OCI-LY3 (cell line): Measurements from ENCODE around the gene CHD6.

ENCODE experiments used
- H2AFZ ChIP-seq: fragments of 200-600, 300-600 bp; shearing (Covaris generic); 2 replicates; pipeline ENCODE4 v1.6.0; 2014; ENCODE audit warnings: antibody characterized with exemption, low read depth, low read length
- H3K27ac ChIP-seq: fragments of 200-600, 300-600 bp; sonication (generic); 2 replicates; pipeline ENCODE4 v1.5.1; 2014; ENCODE audit warnings: mild to moderate bottlenecking, low read length, moderate library complexity, mixed read lengths
- H3K27me3 ChIP-seq: fragments of 200-600, 300-600 bp; sonication (generic); 2 replicates; pipeline ENCODE4 v1.6.1; 2014; ENCODE audit warnings: low read depth, low read length, mixed read lengths
- H3K36me3 ChIP-seq: fragments of 200-600, 300-600 bp; sonication (generic); replicated peaks from 2 replicates; pipeline ENCODE3; 2014; ENCODE audit warnings: low read depth, low read length, mixed read lengths
- H3K4me1 ChIP-seq: fragments of 300-600, 200-600 bp; sonication (generic); 2 replicates; pipeline ENCODE4 v1.6.1; 2014; ENCODE audit warnings: low read length, mixed read lengths
- H3K4me2 ChIP-seq: fragments of 200-600, 300-600 bp; sonication (generic); 2 replicates; pipeline ENCODE4 v1.6.1; 2014; ENCODE audit warnings: low read length, mixed read lengths
- H3K4me3 ChIP-seq: fragments of 300-600, 200-600 bp; sonication (generic); 2 replicates; pipeline ENCODE4 v1.5.1; 2014; ENCODE audit warnings: antibody characterized with exemption, mild to moderate bottlenecking, low read length, moderate library complexity
- H3K79me2 ChIP-seq: fragments of 300-600, 200-600 bp; shearing (Covaris generic); 2 replicates; pipeline ENCODE4 v1.6.1; 2014; ENCODE audit warnings: mild to moderate bottlenecking, low read length, mixed read lengths
- H3K9ac ChIP-seq: fragments of 300-600, 200-600 bp; shearing (Covaris generic); 2 replicates; pipeline ENCODE4 v1.6.0; 2014; ENCODE audit warnings: mild to moderate bottlenecking, low read length, moderate library complexity
- H3K9me3 ChIP-seq: fragments of 200-600, 300-600 bp; shearing (Covaris generic); 2 replicates; pipeline ENCODE4 v1.6.1; 2014; ENCODE audit warnings: low read length, mixed read lengths; ENCODE audit not compliant: insufficient read depth
- H4K20me1 ChIP-seq: fragments of 200-600, 300-600 bp; sonication (generic); 2 replicates; pipeline ENCODE4 v1.6.1; 2016; ENCODE audit warnings: low read length, mixed read lengths; ENCODE audit not compliant: insufficient read depth
- EZH2phosphoT487 ChIP-seq: fragments of 200-600 bp; shearing (Covaris generic); IDR thresholded peaks from 2 replicates; pipeline ENCODE4 v1.6.1; 2018; ENCODE audit warnings: antibody characterized with exemption, mixed run types, low read depth
- TF ChIP-seq, protein P1 (sequence below): fragments of 200-600, 300-600 bp; sonication (generic); IDR thresholded peaks from 2 replicates; pipeline ENCODE4 v1.5.1; 2014; ENCODE audit warnings: antibody characterized with exemption, low read length, low read depth

CHD6 gene

DNA sequence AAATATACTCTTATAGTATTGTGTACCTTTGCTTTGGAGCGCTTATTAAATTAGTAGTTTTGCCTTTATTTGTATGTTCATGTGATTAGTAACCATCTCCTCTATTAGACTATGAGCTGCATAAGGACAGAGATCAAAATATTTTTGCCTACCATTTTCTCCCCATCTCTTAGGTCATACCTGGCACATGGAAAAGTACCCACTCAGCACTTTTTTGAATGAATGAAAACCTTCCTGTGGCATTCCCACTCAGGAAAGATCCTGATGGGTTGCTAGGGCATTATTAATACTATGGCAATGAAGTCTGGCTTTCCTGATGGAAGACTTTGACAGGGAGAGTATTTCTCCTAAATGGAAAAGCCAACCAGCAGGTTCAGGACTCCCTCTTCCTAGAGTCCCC, 20.3 kb upstream of the CHD6 start:
- H3K36me3 ChIP-seq = no peaks in the 10 kb centered on the region
- H3K27me3 ChIP-seq = peaks cover 34% of the 10 kb centered on the region
- no peak overlapping the region for H3K9ac ChIP-seq
- no peak overlapping the region for H3K4me3 ChIP-seq
- no peak overlapping the region for H3K4me2 ChIP-seq
- no peaks in the 10 kb centered on the region for H3K9me3 ChIP-seq
- H3K4me1 ChIP-seq = peaks cover 17% of the 10 kb centered on the region
- no peaks in the 10 kb centered on the region for H4K20me1 ChIP-seq
- no peak overlapping the region for H2AFZ ChIP-seq
- H3K79me2 ChIP-seq = no peaks in the 10 kb centered on the region
- TF ChIP-seq EZH2phosphoT487 = no peak
- TF ChIP-seq, protein P1, sequence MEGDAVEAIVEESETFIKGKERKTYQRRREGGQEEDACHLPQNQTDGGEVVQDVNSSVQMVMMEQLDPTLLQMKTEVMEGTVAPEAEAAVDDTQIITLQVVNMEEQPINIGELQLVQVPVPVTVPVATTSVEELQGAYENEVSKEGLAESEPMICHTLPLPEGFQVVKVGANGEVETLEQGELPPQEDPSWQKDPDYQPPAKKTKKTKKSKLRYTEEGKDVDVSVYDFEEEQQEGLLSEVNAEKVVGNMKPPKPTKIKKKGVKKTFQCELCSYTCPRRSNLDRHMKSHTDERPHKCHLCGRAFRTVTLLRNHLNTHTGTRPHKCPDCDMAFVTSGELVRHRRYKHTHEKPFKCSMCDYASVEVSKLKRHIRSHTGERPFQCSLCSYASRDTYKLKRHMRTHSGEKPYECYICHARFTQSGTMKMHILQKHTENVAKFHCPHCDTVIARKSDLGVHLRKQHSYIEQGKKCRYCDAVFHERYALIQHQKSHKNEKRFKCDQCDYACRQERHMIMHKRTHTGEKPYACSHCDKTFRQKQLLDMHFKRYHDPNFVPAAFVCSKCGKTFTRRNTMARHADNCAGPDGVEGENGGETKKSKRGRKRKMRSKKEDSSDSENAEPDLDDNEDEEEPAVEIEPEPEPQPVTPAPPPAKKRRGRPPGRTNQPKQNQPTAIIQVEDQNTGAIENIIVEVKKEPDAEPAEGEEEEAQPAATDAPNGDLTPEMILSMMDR = no peak
- H3K27ac ChIP-seq = no peak overlapping the region

DNA sequence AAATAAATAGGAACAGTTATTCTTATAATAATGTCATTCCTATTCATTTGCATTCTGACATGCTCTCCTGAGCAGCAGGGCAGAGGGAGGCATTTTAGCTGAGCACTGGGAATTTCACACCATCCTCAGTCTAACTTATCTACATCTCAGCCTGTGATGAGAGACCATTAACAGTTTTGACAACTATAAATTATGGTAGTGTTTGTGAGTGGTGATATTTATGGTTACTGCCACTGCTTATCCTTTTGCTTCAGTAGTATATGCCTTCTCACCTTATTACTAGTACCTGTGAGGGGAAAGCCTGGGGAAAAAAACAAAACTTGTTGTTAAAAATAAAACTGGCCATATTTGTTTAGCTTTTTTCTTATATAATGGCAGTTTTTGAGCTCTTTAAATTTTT, 17.0 kb upstream of the CHD6 start:
- H3K79me2 ChIP-seq = no peaks in the 10 kb centered on the region
- peaks cover 10% of the 10 kb centered on the region for H3K4me1 ChIP-seq
- no peak overlapping the region for H3K4me3 ChIP-seq
- H3K36me3 ChIP-seq = no peaks in the 10 kb centered on the region
- no peak overlapping the region for H2AFZ ChIP-seq
- H3K4me2 ChIP-seq = no peak overlapping the region
- H4K20me1 ChIP-seq = no peaks in the 10 kb centered on the region
- no peak for TF ChIP-seq EZH2phosphoT487
- TF ChIP-seq, protein P1 = no peak
- H3K27me3 ChIP-seq = peaks cover 34% of the 10 kb centered on the region
- no peak overlapping the region for H3K27ac ChIP-seq
- H3K9ac ChIP-seq = no peak overlapping the region
- H3K9me3 ChIP-seq = no peaks in the 10 kb centered on the region

DNA sequence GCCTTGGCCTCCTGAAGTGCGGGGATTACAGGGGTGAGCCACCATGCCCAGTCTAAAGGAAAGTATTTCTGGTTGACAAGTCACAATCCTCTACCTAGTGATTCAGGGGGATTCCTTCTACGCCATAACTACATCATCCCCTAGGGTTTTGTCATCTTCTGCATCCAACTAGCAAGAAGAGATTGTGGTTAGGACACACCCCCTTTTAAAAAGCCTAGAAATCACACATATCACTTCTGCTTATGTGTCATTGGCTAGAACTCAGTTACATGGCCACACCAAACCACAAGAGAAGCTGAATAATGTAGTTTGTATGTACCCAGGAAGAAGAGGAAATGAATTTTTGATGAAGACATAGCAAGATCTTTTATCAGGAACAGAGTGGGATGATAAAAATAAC, 14.7 kb upstream of the CHD6 start:
- no peak overlapping the region for H3K4me3 ChIP-seq
- TF ChIP-seq, protein P1 = no peak
- TF ChIP-seq EZH2phosphoT487 = no peak
- no peak overlapping the region for H3K9ac ChIP-seq
- H4K20me1 ChIP-seq = no peaks in the 10 kb centered on the region
- H3K4me2 ChIP-seq = no peak overlapping the region
- no peak overlapping the region for H2AFZ ChIP-seq
- no peaks in the 10 kb centered on the region for H3K79me2 ChIP-seq
- no peak overlapping the region for H3K27ac ChIP-seq
- H3K36me3 ChIP-seq = no peaks in the 10 kb centered on the region
- H3K9me3 ChIP-seq = no peaks in the 10 kb centered on the region
- H3K4me1 ChIP-seq = peaks cover 10% of the 10 kb centered on the region
- peaks cover 14% of the 10 kb centered on the region for H3K27me3 ChIP-seq

DNA sequence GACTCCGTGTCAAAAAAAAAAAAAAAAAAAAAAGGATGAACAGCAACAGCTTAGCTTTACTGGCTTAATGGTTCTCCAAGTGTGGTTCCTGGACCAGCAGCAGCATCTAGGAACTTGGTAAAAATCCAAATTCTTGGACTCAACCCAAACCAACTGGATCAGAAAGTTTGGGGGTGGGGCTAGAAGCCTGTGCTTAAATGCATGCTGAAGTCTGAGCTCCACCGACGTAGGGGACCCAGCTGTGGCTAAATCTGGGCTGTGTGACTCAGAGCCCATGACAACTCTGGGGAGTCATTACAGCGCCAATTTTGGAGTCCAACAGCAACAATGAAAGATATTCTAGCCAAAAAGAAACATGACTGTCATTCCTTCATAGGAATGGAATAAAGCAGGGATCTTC, 13.6 kb upstream of the CHD6 start:
- H4K20me1 ChIP-seq = no peaks in the 10 kb centered on the region

More for the DNA sequence above, 13.6 kb upstream of the CHD6 start:
- peaks cover 8% of the 10 kb centered on the region for H3K27me3 ChIP-seq
- peaks cover 16% of the 10 kb centered on the region for H3K4me1 ChIP-seq
- H2AFZ ChIP-seq = no peak overlapping the region
- peaks cover 6% of the 10 kb centered on the region; the same call in 1 of the 2 replicates for H3K9me3 ChIP-seq
- no peak for TF ChIP-seq EZH2phosphoT487
- TF ChIP-seq, protein P1 = no peak
- H3K36me3 ChIP-seq = peaks cover 7% of the 10 kb centered on the region
- no peak overlapping the region for H3K27ac ChIP-seq
- H3K9ac ChIP-seq = no peak overlapping the region
- no peak overlapping the region for H3K4me2 ChIP-seq
- no peaks in the 10 kb centered on the region for H3K79me2 ChIP-seq
- H3K4me3 ChIP-seq = no peak overlapping the region
